Left ventricle myocardium inferior (tissue), 1 donor: ENCODE measurements around the gene FCN2. TPM values are rescaled to one million over a fixed set of nuclear protein-coding genes. Genes with fewer than 3 reads are reported as not detected.

Experiments used
- DNase-seq: peaks from one replicate; pipeline ENCODE4 v3.0.0-alpha.2; 2020
- H3K27ac ChIP-seq: fragments of 200-600 bp; replicated peaks from 2 replicates; pipeline ENCODE4 v1.8.0; 2021
- H3K27me3 ChIP-seq: fragments of 200-600 bp; 2 replicates; pipeline ENCODE4 v1.8.0; 2021; ENCODE audit warnings: low read depth
- H3K36me3 ChIP-seq: fragments of 200-600 bp; 2 replicates; pipeline ENCODE4 v1.8.0; 2021
- H3K4me1 ChIP-seq: fragments of 200-600 bp; 2 replicates; pipeline ENCODE4 v1.8.0; 2021
- H3K4me3 ChIP-seq: fragments of 200-600 bp; 2 replicates; pipeline ENCODE4 v1.8.0; 2021; ENCODE audit warnings: mild to moderate bottlenecking, moderate library complexity
- H3K9me3 ChIP-seq: fragments of 200-600 bp; replicated peaks from 2 replicates; pipeline ENCODE4 v1.8.0; 2021
- intact Hi-C: fragments of 100-400 bp; cut with micrococcal nuclease; formaldehyde crosslinking; loops from one replicate; pipeline ENCODE4 v1.11.0; 2022
- total RNA-seq: library from RNA; stranded (reverse); fragmentation: NEBNext Ultra II Directional; extraction: Animal tissue kit (Norgen Biotek cat#: 25700); gene quantifications from one replicate; pipeline ENCODE4 v1.2.1, GENCODE V29; 2021
- TF ChIP-seq, protein P1 (sequence below): fragments of 200-600 bp; IDR thresholded peaks from 2 replicates; pipeline ENCODE4 v1.8.0; 2021; ENCODE audit warnings: antibody characterized with exemption, mild to moderate bottlenecking, borderline replicate concordance
- donor health status: DM: no; HTN: yes; CAD: no; lungs with severe emphysema.

Gene FCN2
- total RNA-seq, 1 donor from 2014 or later = not detected

DNA sequence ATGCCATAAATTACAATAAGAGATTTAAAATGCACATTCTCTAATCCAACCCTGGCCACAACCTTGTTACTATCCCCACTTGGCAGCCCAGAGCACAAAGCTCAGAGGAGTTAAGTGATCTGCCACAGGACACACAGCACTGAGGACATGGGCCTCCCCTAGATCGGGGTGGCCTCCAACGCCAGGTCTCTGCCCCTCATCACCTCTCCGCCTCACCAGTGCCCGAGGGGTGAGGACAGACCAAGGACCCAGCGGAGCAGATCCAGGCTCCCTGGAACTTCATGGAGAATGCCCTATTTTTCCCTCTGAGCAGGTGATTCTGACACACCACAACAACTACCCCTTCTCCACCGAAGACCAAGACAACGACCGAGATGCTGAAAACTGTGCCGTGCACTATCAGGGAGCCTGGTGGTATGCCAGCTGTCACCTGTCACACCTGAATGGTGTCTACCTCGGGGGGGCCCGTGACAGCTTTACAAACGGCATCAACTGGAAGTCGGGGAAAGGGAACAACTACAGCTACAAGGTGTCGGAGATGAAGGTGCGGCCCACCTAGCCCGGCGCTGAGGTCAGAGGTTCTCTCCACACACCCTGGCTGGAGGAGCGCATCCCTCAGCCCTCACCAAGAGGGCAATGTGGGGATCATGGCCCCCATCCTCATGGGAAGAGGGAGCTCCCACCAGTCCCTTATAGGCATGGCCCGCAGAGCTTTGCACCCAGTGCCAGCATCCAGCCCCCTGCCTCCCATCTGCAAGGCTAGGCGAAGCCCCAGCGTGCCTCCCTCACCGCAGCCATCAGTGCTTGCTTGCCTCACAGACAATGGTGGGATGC is 12.5 kb upstream of the FCN2 start:
- H3K27me3 ChIP-seq = peaks cover 9% of the 10 kb centered on the region
- no peak overlapping the region for H3K27ac ChIP-seq
- DNase-seq = no peak

DNA sequence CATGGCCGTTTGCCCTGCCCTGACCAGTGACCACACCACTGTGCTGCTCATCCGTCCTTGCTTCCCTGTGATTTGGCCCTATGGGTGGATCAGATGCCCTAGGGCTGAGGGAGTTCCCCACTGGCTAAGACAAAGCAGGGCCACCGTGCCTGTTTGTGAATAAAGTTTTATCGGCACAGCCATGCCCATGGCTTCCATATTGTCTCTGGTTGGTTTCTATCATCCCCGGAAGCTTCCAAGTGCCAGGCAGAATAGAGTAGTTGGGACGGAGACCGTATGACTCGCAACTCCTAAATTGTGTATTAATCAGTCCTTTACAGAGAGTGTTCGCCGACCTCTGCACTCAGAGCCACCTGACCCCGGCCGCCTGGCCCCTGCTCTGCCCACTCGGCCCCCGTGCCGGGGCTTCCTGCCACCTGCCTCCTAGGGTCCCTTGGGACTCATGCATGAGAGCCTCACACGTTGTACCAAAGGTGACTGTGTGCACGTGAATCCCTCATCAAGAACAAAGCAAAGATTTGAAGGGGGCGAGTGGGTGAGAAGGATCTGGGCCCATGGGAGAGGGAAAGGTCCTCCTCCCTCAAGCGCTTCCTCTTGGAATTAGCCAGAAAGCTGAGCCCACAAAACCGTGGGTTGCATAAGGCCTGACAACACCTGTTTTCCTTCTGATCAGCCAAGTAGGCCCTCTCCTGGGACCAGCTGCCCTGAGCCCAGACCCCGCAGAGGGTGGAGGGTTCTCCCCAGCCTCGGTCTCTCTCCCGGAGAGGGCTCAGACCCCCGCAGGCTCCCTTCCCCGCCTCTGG is 11.7 kb upstream of the FCN2 start:
- peaks cover 2% of the 10 kb centered on the region for H3K9me3 ChIP-seq
- intact Hi-C loops = no loop called here

More for the DNA sequence above, 12.5 kb upstream of the FCN2 start:
- intact Hi-C loops = no loop called here
- Histone ChIP-seq H3K4me1 (peaks cover 31% of the 10 kb centered on the region), H3K4me3 (no peak overlapping the region), H3K9me3 (no peaks in the 10 kb centered on the region), H3K36me3 (no peaks in the 10 kb centered on the region)
- TF ChIP-seq, protein P1, sequence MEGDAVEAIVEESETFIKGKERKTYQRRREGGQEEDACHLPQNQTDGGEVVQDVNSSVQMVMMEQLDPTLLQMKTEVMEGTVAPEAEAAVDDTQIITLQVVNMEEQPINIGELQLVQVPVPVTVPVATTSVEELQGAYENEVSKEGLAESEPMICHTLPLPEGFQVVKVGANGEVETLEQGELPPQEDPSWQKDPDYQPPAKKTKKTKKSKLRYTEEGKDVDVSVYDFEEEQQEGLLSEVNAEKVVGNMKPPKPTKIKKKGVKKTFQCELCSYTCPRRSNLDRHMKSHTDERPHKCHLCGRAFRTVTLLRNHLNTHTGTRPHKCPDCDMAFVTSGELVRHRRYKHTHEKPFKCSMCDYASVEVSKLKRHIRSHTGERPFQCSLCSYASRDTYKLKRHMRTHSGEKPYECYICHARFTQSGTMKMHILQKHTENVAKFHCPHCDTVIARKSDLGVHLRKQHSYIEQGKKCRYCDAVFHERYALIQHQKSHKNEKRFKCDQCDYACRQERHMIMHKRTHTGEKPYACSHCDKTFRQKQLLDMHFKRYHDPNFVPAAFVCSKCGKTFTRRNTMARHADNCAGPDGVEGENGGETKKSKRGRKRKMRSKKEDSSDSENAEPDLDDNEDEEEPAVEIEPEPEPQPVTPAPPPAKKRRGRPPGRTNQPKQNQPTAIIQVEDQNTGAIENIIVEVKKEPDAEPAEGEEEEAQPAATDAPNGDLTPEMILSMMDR = no peak

DNA sequence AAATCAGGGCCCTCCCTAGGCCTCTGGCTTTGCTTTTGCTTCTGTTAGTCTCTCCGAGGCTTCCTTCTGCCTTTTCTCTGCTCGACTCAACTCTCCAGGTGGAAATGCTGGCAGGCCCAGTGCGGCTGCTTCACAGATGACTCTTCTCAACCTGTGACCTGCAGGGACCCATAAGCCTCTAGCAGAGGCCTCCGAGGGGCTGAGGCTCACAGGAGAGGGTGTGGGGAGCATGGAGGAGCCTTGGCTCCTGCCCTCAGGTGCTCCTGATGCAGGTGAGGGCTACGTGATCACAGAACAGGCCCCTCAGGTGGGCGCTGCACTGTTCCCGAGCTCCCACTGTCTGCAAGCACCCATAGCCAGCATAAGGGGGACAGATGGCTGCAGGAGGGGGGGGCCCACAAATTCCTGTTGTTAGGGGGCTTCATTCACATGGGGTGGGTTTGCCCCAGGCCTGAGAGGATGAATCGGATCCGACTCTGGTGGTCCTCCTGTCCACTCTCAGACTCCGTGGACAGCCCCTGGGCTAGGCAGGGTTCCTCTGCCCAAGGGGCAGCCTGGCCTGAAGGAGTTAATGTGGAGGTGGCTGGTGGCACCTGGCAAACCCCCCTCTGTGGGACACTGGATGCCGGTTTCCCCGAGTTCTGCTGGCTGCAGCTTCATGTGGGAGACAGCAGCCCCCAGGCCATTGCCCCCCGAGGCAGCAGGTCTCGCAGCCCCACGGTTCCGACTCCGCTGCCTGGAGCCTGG is 10.9 kb upstream of the FCN2 start:
- Histone ChIP-seq H3K36me3 (no peaks in the 10 kb centered on the region), H3K4me3 (no peak overlapping the region), H3K9me3 (peaks cover 9% of the 10 kb centered on the region), H3K27me3 (peaks cover 9% of the 10 kb centered on the region), H3K4me1 (peaks cover 18% of the 10 kb centered on the region), H3K27ac (no peak overlapping the region)
- intact Hi-C loops = no loop called here
- TF ChIP-seq, protein P1 = no peak
- no peak for DNase-seq

More for the DNA sequence above, 11.7 kb upstream of the FCN2 start:
- H3K36me3 ChIP-seq = no peaks in the 10 kb centered on the region
- TF ChIP-seq, protein P1 = no peak
- DNase-seq = no peak
- H3K4me1 ChIP-seq = peaks cover 26% of the 10 kb centered on the region
- H3K4me3 ChIP-seq = no peak overlapping the region
- H3K27ac ChIP-seq = no peak overlapping the region
- peaks cover 9% of the 10 kb centered on the region for H3K27me3 ChIP-seq

DNA sequence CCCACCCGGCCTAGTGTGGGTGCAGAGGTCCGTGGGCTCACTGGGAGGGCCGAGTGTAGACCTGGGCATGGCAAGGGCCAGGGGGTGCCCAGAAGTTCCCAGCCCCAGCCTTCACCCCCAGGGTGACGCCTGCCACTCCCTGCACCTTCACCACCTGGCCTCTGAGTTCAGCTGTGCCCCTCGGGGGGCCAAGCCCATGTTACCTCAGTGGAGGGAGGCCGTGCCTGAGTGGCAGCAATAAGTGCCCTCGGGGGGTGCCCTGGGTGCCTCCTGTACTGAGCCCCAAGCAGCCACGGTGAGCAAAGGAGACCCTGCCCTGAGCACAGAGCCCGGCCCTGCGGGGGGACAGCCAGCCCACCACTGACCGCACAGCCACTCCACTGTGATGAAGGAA is 10.3 kb upstream of the FCN2 start:
- peaks cover 9% of the 10 kb centered on the region for H3K9me3 ChIP-seq
- no peak for DNase-seq
- H3K4me1 ChIP-seq = peaks cover 17% of the 10 kb centered on the region
- peaks cover 9% of the 10 kb centered on the region for H3K27me3 ChIP-seq
- H3K27ac ChIP-seq = no peak overlapping the region
- TF ChIP-seq, protein P1 = no peak
- intact Hi-C loops = no loop called here
- H3K36me3 ChIP-seq = no peaks in the 10 kb centered on the region
- no peak overlapping the region for H3K4me3 ChIP-seq
